Gastroesophageal sphincter (tissue), 4 donors: ENCODE data around the gene STPG4. TPM values are rescaled to one million over a fixed set of nuclear protein-coding genes. Genes with fewer than 3 reads are reported as not detected.

Source experiments
- ATAC-seq: fragments of 150-250 bp; one replicate; pipeline ENCODE4 v1.9.1; 2016; ENCODE audit warnings: mild to moderate bottlenecking, moderate library complexity
- H3K27ac ChIP-seq, 4 donors: fragments of 200-600 bp; sonication (generic) in 3 of 4; 1 replicate in 3 of 4; 2 replicates in 1 of 4; pipeline ENCODE4 v1.5.1; 2016 to 2019
- H3K27me3 ChIP-seq: fragments of 200-600 bp; sonication (generic); one replicate; pipeline ENCODE4 v1.5.1; 2019
- H3K36me3 ChIP-seq, 2 donors: fragments of 200-600 bp; sonication (generic); one replicate each; pipeline ENCODE4 v1.5.1; 2019; ENCODE audit warnings: control low read depth in 1 of 2
- H3K4me1 ChIP-seq, 3 donors: fragments of 200-600 bp; sonication (generic); 1 replicate in 2 of 3; 2 replicates in 1 of 3; pipeline ENCODE4 v1.5.1; 2016 to 2019; ENCODE audit warnings: control low read depth in 2 of 3
- H3K4me3 ChIP-seq, 2 donors: fragments of 200-600 bp; sonication (generic); one replicate each; pipeline ENCODE4 v1.5.1; 2019; ENCODE audit warnings: mild to moderate bottlenecking in 1 of 2, moderate library complexity in 1 of 2
- H3K9me3 ChIP-seq, 3 donors: fragments of 200-600 bp; sonication (generic); one replicate each; pipeline ENCODE4 v1.5.1; 2017 to 2019; ENCODE audit warnings: control low read depth in 2 of 3
- EP300 ChIP-seq: sonication (generic); formaldehyde crosslinking; IDR thresholded peaks from one replicate; pipeline ENCODE4 v1.6.1; 2017; ENCODE audit warnings: antibody characterized with exemption, mild to moderate bottlenecking
- POLR2A ChIP-seq, 2 donors: fragments of 450-650 bp; IDR thresholded peaks; one replicate each; pipeline ENCODE4 v1.6.1; 2017; ENCODE audit warnings: antibody characterized with exemption in 2 of 2, mild to moderate bottlenecking in 2 of 2, moderate library complexity in 1 of 2
- POLR2AphosphoS5 ChIP-seq: sonication (generic); formaldehyde crosslinking; IDR thresholded peaks from one replicate; pipeline ENCODE4 v1.6.1; 2017; ENCODE audit warnings: antibody characterized with exemption
- WGBS, 2 donors: methylation state at CpG; one replicate each; pipeline ENCODE4 v1.1.5; 2018; ENCODE audit warnings: low coverage in 1 of 2; 5-methylcytosine and 5-hydroxymethylcytosine counted together
- total RNA-seq, 4 donors: library from RNA; depleted of rRNA; stranded (reverse); fragments of >200 nt; gene quantifications; one replicate each; pipeline ENCODE4 v1.1.0, GENCODE V29; 2016
- TF ChIP-seq, protein P1 (sequence below), 4 experiments: fragments of 200-600 bp in 2 of 4; fragments of 450-650 bp in 2 of 4; sonication (generic) in 1 of 4; IDR thresholded peaks; one replicate each; pipeline ENCODE4 v1.5.1; 2017 to 2019; ENCODE audit warnings: antibody characterized with exemption in 4 of 4, mild to moderate bottlenecking in 2 of 4, moderate library complexity in 2 of 4

Gene STPG4
- total RNA-seq, 4 donors from 2014 or later, result 0.23 to 0.67 TPM; not detected in 2

GRCh38 chr2:47043142-47043890 is 111.8 kb downstream of the STPG4 start:
- Histone ChIP-seq H3K4me1 (peaks cover 22 to 72% (median 50%) of the 10 kb centered on the region in 3 donors), H3K27ac (peak overlapping the region; percentile 90 to 96 (median 93)), H3K9me3 (no peaks in the 10 kb centered on the region), H3K27me3 (no peaks in the 10 kb centered on the region), H3K36me3 (peaks cover 0 to 35% of the 10 kb centered on the region in 2 donors), H3K4me3 (no peak overlapping the region)
- TF ChIP-seq POLR2AphosphoS5 (peak; percentile 63), EP300 (no peak), POLR2A (IDR thresholded peaks at IDR 0.05) (no peak)
- TF ChIP-seq, protein P1, sequence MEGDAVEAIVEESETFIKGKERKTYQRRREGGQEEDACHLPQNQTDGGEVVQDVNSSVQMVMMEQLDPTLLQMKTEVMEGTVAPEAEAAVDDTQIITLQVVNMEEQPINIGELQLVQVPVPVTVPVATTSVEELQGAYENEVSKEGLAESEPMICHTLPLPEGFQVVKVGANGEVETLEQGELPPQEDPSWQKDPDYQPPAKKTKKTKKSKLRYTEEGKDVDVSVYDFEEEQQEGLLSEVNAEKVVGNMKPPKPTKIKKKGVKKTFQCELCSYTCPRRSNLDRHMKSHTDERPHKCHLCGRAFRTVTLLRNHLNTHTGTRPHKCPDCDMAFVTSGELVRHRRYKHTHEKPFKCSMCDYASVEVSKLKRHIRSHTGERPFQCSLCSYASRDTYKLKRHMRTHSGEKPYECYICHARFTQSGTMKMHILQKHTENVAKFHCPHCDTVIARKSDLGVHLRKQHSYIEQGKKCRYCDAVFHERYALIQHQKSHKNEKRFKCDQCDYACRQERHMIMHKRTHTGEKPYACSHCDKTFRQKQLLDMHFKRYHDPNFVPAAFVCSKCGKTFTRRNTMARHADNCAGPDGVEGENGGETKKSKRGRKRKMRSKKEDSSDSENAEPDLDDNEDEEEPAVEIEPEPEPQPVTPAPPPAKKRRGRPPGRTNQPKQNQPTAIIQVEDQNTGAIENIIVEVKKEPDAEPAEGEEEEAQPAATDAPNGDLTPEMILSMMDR (IDR thresholded peaks at IDR 0.05), result peak in 1 of 4 experiments; percentile 26
- peak; percentile 83 for ATAC-seq
- WGBS, 2 donors, result 24 to 80% methylated on average over 2 to 8 of the region's 8 CpGs

DNA sequence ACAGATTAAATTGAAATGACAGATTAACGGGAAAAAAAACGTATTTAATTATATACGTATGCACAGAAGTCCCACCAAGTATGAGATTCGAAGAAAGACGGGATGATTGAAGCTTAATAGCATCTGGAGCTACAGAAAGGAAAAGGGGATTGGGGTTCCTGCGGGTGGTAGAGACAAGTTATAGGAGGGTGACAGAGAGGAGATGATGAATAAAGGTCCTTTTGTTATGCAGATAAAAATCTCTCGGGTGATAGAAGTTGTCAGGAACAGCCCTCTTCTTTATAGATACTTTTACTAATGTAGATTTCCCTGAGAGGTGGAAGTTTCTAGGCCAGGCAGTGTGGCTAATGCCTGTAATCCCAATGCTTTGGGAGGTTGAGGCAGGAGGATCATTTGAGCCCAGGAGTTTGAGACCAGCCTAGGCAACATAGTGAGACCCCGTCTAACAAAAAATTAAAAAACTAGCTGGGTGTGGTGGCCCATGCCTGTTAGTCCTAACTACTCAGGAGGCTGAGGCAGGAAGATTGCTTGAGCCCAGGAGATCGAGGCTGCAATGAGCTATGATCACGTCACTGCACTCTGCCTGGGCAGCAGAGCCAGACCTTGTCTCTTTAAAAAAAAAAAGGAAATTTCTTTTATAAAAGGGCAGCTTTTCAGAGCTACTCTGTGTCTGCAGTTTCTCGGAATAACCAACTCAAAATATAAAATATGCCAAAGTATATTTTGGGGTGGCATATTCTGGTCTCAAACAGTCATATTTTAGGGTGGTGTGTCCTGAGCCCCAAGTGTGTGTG is 113.0 kb downstream of the STPG4 start:
- H3K27ac ChIP-seq, result peak overlapping the region; percentile 90 to 96 (median 93)
- WGBS, 2 donors, result 59 to 63% methylated on average over 10 to 11 of the region's 11 CpGs

GRCh38 chr2:47041063-47041462 is 114.0 kb downstream of the STPG4 start:
- H3K9me3 ChIP-seq, result no peaks in the 10 kb centered on the region
- ATAC-seq, result peak; percentile 19
- H3K4me1 ChIP-seq, result peaks cover 22 to 84% (median 55%) of the 10 kb centered on the region in 3 donors
- H3K4me3 ChIP-seq, result no peak overlapping the region
- no peak for TF ChIP-seq POLR2AphosphoS5
- TF ChIP-seq, protein P1 (IDR thresholded peaks at IDR 0.05), result no peak
- TF ChIP-seq EP300, result no peak
- TF ChIP-seq POLR2A (IDR thresholded peaks at IDR 0.05), result no peak
- WGBS, 2 donors, result 70% methylated on average over 2 of the region's 8 CpGs; no CpG with 5 or more reads in 1 of the 2 donors
- H3K36me3 ChIP-seq, result peaks cover 0 to 19% of the 10 kb centered on the region in 2 donors
- no peaks in the 10 kb centered on the region for H3K27me3 ChIP-seq
- H3K27ac ChIP-seq, result peak overlapping the region; percentile 60 to 96 (median 90)

More for the DNA sequence above, 113.0 kb downstream of the STPG4 start:
- no peak for TF ChIP-seq EP300
- no peak for TF ChIP-seq POLR2A (IDR thresholded peaks at IDR 0.05)
- TF ChIP-seq, protein P1 (IDR thresholded peaks at IDR 0.05), result no peak
- no peak for TF ChIP-seq POLR2AphosphoS5
- H3K36me3 ChIP-seq, result peaks cover 0 to 30% of the 10 kb centered on the region in 2 donors
- H3K9me3 ChIP-seq, result no peaks in the 10 kb centered on the region
- no peak for ATAC-seq
- peaks cover 22 to 84% (median 54%) of the 10 kb centered on the region in 3 donors for H3K4me1 ChIP-seq
- H3K4me3 ChIP-seq, result no peak overlapping the region
- H3K27me3 ChIP-seq, result no peaks in the 10 kb centered on the region

GRCh38 chr2:47040651-47041050 is 114.5 kb downstream of the STPG4 start:
- peaks cover 0 to 15% of the 10 kb centered on the region in 2 donors for H3K36me3 ChIP-seq
- TF ChIP-seq POLR2A (IDR thresholded peaks at IDR 0.05) (no peak), POLR2AphosphoS5 (no peak), EP300 (no peak)
- TF ChIP-seq, protein P1 (IDR thresholded peaks at IDR 0.05), result no peak
- no peaks in the 10 kb centered on the region for H3K9me3 ChIP-seq
- peak overlapping the region; percentile 60 to 96 (median 90) for H3K27ac ChIP-seq
- no peaks in the 10 kb centered on the region for H3K27me3 ChIP-seq
- peaks cover 22 to 88% (median 59%) of the 10 kb centered on the region in 3 donors for H3K4me1 ChIP-seq
- 31 to 43% methylated on average over 6 to 9 of the region's 10 CpGs for WGBS, 2 donors
- no peak for ATAC-seq
- no peak overlapping the region for H3K4me3 ChIP-seq
